ENCODE results near the gene ZNG1A.
"Not testable (repeated sequence)": the region's sequence is repeated elsewhere in the genome, so short reads cannot be mapped to it uniquely, and the experiment has no call there.

ZNG1A gene

GRCh38 chr9:178970-179383, at the start of gene ZNG1A:
Gene ZNG1A, minus strand, starts transcription at chr9:179056. Its CDS starts 87 bp downstream, at chr9:178969.
- peak; percentile 64 for DNase-seq (ENCODE audit: low read depth)

- DNase-seq (ENCODE audit: low read depth) = no peak
Measured at GRCh38 chr9:227860-228259, 49.0 kb upstream of the ZNG1A start.

- DNase-seq (ENCODE audit: low read depth) = no peak
Measured at GRCh38 chr9:224582-225520, 46.0 kb upstream of the ZNG1A start.

GRCh38 chr9:224026-224425, 45.2 kb upstream of the ZNG1A start:
- no peak for DNase-seq (ENCODE audit: low read depth)

GRCh38 chr9:223152-223551, 44.3 kb upstream of the ZNG1A start:
- DNase-seq (ENCODE audit: low read depth) = no peak

- DNase-seq (ENCODE audit: low read depth) = no peak
Measured at GRCh38 chr9:221989-222776, 43.3 kb upstream of the ZNG1A start.

- no peak for DNase-seq (ENCODE audit: low read depth)
Measured at GRCh38 chr9:219670-220365, 41.0 kb upstream of the ZNG1A start.

GRCh38 chr9:219036-219435, 40.2 kb upstream of the ZNG1A start:
- not testable (repeated sequence) for DNase-seq (ENCODE audit: low read depth)

GRCh38 chr9:217950-218349, 39.1 kb upstream of the ZNG1A start:
- DNase-seq (ENCODE audit: low read depth) = no peak

GRCh38 chr9:216866-217265, 38.0 kb upstream of the ZNG1A start:
- no peak for DNase-seq (ENCODE audit: low read depth)

- no peak for DNase-seq (ENCODE audit: low read depth)
Measured at GRCh38 chr9:215631-216155, 36.8 kb upstream of the ZNG1A start.

- peak; percentile 31 for DNase-seq (ENCODE audit: low read depth)
Measured at GRCh38 chr9:214648-215493, 36.0 kb upstream of the ZNG1A start, which contains the start of gene DOCK8. Gene DOCK8, plus strand, starts transcription at chr9:214865. Its CDS starts 112 bp downstream, at chr9:214977.

GRCh38 chr9:214351-214647, 35.4 kb upstream of the ZNG1A start:
- DNase-seq (ENCODE audit: low read depth) = no peak

- DNase-seq (ENCODE audit: low read depth) = not testable (repeated sequence)
Measured at GRCh38 chr9:213901-214300, 35.0 kb upstream of the ZNG1A start.

GRCh38 chr9:212297-212696, 33.4 kb upstream of the ZNG1A start:
- DNase-seq (ENCODE audit: low read depth) = no peak

GRCh38 chr9:211557-211956, 32.7 kb upstream of the ZNG1A start:
- no peak for DNase-seq (ENCODE audit: low read depth)

GRCh38 chr9:211036-211435, 32.2 kb upstream of the ZNG1A start:
- DNase-seq (ENCODE audit: low read depth) = no peak

- DNase-seq (ENCODE audit: low read depth) = no peak
Measured at GRCh38 chr9:209143-209758, 30.4 kb upstream of the ZNG1A start.

GRCh38 chr9:206481-206880, 27.6 kb upstream of the ZNG1A start:
- no peak for DNase-seq (ENCODE audit: low read depth)

GRCh38 chr9:199601-200000, 20.7 kb upstream of the ZNG1A start:
- DNase-seq (ENCODE audit: low read depth) = not testable (repeated sequence)
